ENCODE data around the gene ABHD17A.
A peak's percentile ranks its signal among the peaks of the same experiment; 100 is the strongest.

ABHD17A gene

DNA sequence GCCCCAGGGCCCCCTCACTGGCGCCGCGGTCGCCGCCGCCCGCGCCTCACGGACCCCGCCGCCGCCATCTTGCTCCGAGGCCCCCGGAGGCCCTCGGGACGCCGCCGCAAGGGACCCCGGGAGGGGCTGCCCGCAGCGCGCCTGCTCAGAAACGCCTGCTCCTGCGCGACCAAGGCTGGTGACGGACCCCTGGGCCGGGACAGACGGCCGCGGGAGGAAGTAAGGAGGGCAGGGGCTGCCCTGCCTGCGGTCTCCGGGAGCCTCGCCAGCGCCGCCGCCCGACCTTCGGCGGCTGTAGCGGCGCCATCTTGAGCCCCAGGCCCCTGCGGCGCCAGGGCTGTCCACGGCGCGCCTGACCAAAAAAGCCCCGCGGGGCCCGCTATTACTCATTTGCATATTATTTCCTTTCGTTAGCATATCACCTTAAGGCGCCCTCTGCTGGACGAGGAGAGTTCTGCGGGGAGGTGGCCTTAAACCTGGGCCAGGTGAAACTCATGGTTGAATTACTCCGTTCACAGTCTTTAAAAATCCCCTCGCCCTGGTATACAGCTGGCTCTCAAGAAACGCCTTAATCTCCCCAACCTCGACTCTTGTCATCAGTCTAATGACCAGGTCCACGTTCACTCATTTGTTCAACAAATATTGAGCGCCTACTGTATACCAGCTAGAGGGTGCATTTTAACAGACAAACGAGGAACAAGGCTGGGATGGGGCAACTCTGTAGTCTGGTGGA, 36.7 kb downstream of the ABHD17A start, which contains the start of gene REXO1:
REXO1 (minus strand) TSS at position 85 of the 733 bp plus-strand sequence. CDS start 125 bp downstream, outside the sequence.
- H3K9me3 ChIP-seq (ENCODE audit: severe bottlenecking), result no peaks in the 10 kb centered on the region
- peak within 1 kb of the TSS; percentile 81 for H3K27ac ChIP-seq (ENCODE audit: poor library complexity, severe bottlenecking)
- H3K4me1 ChIP-seq (ENCODE audit: insufficient read depth, poor library complexity, severe bottlenecking), result no peaks in the 10 kb centered on the region
- DNase-seq (ENCODE audit: low spot score) (peak; percentile 86), ATAC-seq (ENCODE audit: low read depth) (peak; percentile 58)
- H3K4me3 ChIP-seq (ENCODE audit: severe bottlenecking), result peak within 1 kb of the TSS; percentile 84
- H3K36me3 ChIP-seq (ENCODE audit: low read depth), result peaks cover 20% of the 10 kb centered on the region
- H3K27me3 ChIP-seq (ENCODE audit: insufficient read depth, poor library complexity, severe bottlenecking), result no peaks in the 10 kb centered on the region
- TF ChIP-seq, protein P1, sequence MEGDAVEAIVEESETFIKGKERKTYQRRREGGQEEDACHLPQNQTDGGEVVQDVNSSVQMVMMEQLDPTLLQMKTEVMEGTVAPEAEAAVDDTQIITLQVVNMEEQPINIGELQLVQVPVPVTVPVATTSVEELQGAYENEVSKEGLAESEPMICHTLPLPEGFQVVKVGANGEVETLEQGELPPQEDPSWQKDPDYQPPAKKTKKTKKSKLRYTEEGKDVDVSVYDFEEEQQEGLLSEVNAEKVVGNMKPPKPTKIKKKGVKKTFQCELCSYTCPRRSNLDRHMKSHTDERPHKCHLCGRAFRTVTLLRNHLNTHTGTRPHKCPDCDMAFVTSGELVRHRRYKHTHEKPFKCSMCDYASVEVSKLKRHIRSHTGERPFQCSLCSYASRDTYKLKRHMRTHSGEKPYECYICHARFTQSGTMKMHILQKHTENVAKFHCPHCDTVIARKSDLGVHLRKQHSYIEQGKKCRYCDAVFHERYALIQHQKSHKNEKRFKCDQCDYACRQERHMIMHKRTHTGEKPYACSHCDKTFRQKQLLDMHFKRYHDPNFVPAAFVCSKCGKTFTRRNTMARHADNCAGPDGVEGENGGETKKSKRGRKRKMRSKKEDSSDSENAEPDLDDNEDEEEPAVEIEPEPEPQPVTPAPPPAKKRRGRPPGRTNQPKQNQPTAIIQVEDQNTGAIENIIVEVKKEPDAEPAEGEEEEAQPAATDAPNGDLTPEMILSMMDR (IDR thresholded peaks at IDR 0.05; ENCODE audit: poor library complexity, severe bottlenecking), result peak; percentile 92

DNA sequence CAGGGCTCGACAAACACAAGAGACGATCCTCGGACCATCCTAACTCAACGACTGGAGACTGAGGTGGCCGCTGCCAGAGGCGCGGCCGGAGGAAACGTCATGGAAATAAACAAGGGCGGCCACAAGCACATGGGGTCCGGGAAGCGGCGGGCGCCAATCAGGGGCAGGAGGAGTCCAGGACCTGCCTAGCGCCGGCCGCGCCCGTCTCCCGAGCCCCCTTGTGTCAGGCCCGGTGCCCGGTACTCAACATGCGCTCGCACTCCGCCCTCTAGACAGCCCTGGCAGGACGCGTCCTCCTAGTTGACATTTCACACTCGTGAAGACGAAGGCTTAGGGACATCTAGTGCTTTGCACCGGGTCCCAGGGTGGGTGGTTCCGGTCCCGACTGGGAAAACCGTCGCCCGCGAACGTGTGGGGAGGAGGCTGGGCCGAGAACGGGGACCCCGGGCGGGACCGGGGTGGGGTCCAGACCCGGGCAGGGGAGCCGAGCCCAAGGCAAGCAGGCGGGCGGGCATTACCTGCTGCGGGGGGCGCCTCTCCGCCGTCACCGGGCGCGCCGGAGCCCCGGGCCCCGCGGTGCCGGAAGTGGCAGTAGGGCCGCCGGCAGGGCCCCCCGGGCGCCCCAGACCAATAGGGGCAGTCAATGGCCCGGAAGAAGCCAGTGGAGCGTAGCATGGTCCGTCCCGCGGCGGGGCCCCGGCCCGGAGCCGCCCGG, 37.5 kb downstream of the ABHD17A start:
- H3K27ac ChIP-seq (ENCODE audit: poor library complexity, severe bottlenecking), result peak overlapping the region; percentile 81
- peaks cover 20% of the 10 kb centered on the region for H3K36me3 ChIP-seq (ENCODE audit: low read depth)
- ATAC-seq (ENCODE audit: low read depth), result peak; percentile 31; the same call in 1 of the 3 replicates

DNA sequence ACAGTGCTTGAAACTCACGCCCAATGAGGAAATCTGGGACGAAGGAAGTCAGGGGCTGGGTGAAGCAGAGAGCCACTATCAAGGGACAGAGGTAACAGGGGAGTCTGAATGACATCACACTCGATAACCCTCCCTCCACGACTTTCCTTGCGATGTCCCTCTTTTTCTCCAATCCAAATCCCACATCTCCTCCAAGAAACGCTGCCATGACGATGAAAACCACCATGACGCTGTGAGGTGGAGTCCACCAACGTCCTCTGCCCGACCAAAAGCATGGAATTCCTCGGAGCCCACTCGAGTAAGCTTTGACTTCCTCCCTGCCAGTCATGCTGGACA, 38.0 kb downstream of the ABHD17A start:
- peak overlapping the region; percentile 81 for H3K27ac ChIP-seq (ENCODE audit: poor library complexity, severe bottlenecking)
- DNase-seq (ENCODE audit: low spot score), result no peak

More for the DNA sequence above, 37.5 kb downstream of the ABHD17A start:
- H3K27me3 ChIP-seq (ENCODE audit: insufficient read depth, poor library complexity, severe bottlenecking), result no peaks in the 10 kb centered on the region
- no peak for DNase-seq (ENCODE audit: low spot score)
- no peaks in the 10 kb centered on the region for H3K4me1 ChIP-seq (ENCODE audit: insufficient read depth, poor library complexity, severe bottlenecking)
- no peaks in the 10 kb centered on the region for H3K9me3 ChIP-seq (ENCODE audit: severe bottlenecking)
- TF ChIP-seq, protein P1 (IDR thresholded peaks at IDR 0.05; ENCODE audit: poor library complexity, severe bottlenecking), result no peak
- peak overlapping the region; percentile 84 for H3K4me3 ChIP-seq (ENCODE audit: severe bottlenecking)

DNA sequence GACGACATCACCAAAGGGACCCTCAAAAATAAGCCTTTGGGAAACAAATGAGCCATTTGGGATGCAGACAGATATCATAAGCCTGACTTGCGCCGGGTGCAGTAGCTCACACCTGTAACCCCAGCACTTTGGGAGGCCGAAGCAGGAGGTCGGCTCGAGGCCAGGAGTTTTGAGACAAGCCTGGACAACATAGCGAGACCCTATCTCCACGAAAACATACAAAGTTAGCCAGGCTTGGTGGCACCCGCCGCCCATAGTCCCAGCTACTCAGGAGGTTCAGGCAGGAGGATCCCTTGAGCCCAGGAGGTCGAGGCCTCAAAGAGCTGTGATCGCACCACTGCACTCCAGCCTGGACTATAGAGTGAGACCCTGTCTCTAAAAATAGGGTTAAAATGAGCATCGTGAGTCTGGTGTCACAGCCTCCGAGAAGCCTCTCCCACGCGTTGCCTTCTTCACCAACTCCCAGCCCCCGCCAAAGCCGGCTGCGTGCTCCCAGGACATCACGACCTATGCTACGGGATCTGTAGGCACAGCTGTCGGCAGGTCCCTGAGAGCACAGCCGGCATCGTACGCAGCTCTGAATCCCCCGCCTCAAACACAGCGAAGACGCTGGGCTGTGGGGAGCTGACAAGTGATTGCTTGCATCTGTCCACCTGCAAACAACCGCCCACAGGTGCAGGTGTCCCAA, 38.6 kb downstream of the ABHD17A start:
- H3K9me3 ChIP-seq (ENCODE audit: severe bottlenecking), result no peaks in the 10 kb centered on the region
- DNase-seq (ENCODE audit: low spot score), result no peak
- no peaks in the 10 kb centered on the region for H3K4me1 ChIP-seq (ENCODE audit: insufficient read depth, poor library complexity, severe bottlenecking)
- H3K27ac ChIP-seq (ENCODE audit: poor library complexity, severe bottlenecking), result no peak overlapping the region
- ATAC-seq (ENCODE audit: low read depth), result no peak
- H3K4me3 ChIP-seq (ENCODE audit: severe bottlenecking), result peak overlapping the region; percentile 84
- no peaks in the 10 kb centered on the region for H3K27me3 ChIP-seq (ENCODE audit: insufficient read depth, poor library complexity, severe bottlenecking)
- TF ChIP-seq, protein P1 (IDR thresholded peaks at IDR 0.05; ENCODE audit: poor library complexity, severe bottlenecking), result no peak
- H3K36me3 ChIP-seq (ENCODE audit: low read depth), result peaks cover 20% of the 10 kb centered on the region

More for the DNA sequence above, 38.0 kb downstream of the ABHD17A start:
- TF ChIP-seq, protein P1 (IDR thresholded peaks at IDR 0.05; ENCODE audit: poor library complexity, severe bottlenecking), result no peak
- ATAC-seq (ENCODE audit: low read depth), result no peak
- Histone ChIP-seq H3K27me3 (ENCODE audit: insufficient read depth, poor library complexity, severe bottlenecking) (no peaks in the 10 kb centered on the region), H3K36me3 (ENCODE audit: low read depth) (peaks cover 20% of the 10 kb centered on the region), H3K4me3 (ENCODE audit: severe bottlenecking) (peak overlapping the region; percentile 84), H3K4me1 (ENCODE audit: insufficient read depth, poor library complexity, severe bottlenecking) (no peaks in the 10 kb centered on the region), H3K9me3 (ENCODE audit: severe bottlenecking) (no peaks in the 10 kb centered on the region)
